Measurements from ENCODE around the gene PCSK7.

GRCh38 chr11:117203069-117203407 lies 28.8 kb downstream of the PCSK7 start:
- TF ChIP-seq EZH2 (IDR thresholded peaks at IDR 0.05; ENCODE audit: insufficient read depth, poor library complexity, severe bottlenecking) (no peak), EZH2phosphoT487 (IDR thresholded peaks at IDR 0.05; ENCODE audit: insufficient read depth, low read depth) (no peak)

Measured in GM23248 (cell line).